GM18526 (cell line): ENCODE data around the gene LOXHD1.

Experiments used
- POLR2A ChIP-seq: IDR thresholded peaks from 3 replicates; pipeline ENCODE4 v1.6.1; 2011; ENCODE audit not compliant: insufficient read length; ENCODE audit errors: extremely low read depth

The LOXHD1 gene

DNA sequence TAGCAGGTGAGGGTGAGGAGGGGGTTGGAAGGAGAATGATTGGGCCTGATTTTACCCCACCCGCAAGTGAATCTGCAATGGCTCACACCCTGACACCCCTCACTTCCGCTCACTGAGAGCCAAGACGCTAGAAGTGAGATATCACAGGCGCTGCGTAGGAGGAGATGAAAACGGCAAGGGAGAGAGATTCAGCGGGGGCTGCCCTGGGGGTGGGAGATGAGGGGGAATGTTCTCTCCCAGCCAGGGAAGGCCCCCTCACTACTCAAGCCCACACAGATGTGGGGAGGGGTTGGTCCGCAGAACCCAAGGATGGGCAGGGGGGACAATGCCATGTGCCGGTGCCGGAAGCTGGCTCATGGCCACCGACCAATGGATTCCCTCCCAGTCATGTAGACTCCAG, 32.9 kb downstream of the LOXHD1 start:
- TF ChIP-seq POLR2A: no peak

GRCh38 chr18:46623541-46623940, 33.5 kb downstream of the LOXHD1 start:
- no peak for TF ChIP-seq POLR2A

- no peak for TF ChIP-seq POLR2A
These were observed 34.0 kb downstream of the LOXHD1 start for GRCh38 chr18:46622999-46623398.

GRCh38 chr18:46622451-46622850, 34.6 kb downstream of the LOXHD1 start:
- TF ChIP-seq POLR2A: no peak

DNA sequence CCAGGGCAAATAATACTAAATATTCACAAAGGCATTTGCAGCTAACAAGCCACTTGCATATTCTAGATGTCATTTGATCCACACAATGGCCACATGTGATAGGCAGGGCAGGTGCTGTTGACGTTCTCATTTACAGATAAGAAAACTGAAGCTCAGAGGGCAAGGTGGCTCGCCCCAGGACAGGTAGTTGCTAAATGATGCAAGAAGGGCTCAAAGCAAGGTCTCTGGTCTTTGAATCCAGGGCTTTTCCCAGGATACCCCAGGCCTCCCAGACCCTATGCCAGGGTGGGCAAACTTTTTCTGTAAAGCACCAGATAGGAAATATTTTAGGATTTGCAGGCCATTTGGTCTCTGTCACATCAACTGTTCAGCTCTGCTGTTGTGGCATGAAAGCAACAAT, 35.1 kb downstream of the LOXHD1 start:
- no peak for TF ChIP-seq POLR2A

DNA sequence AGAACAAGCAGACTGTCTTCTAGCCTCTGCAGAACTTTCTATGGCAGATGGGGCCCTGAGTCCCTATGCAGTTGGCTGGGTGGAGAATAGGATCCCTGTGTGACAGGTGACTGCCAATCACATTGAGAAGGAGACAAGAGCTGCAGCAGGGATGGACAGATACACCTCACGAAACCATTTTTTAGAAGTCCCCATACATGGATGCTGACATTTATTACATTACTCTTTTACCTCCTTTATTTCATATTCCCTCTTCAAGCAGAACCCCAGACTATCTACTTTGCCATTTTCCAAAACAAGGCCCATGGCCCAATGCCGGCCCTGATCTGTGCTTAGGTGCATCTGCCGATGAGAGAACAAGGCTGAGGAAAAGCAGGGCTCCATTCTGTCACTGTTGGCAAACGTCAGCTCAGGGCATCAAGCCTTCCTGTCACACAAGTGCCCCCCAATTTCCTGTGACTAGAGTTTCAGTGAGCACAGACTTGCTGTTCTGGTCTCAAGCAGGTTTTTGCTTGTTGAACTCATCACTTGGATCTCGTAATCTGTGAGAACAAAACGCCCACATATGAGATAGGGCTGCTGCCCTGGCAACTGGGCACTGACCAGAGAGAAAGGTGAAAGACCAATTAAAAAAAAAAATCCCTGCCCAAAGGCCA, 35.8 kb downstream of the LOXHD1 start:
- TF ChIP-seq POLR2A: no peak

DNA sequence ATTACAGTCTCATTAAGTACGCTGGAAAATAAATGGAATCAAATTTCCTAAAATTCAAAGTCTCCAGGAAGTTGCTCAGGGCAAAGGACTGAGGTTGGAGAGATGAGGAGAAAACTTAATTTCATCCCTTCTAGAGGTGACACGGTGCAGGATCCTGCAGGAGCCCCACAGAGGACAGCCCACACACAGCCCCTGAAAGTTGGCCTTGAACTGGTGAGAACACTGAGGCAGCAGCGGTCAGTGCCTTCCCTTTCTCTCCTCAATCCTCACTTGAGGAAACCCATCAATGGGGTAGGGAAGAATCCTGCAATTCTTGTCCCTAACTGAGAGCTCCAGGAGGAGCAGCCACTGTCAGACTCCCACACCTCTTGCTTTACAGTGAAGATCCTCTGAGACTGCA, 37.5 kb downstream of the LOXHD1 start:
- TF ChIP-seq POLR2A: no peak

DNA sequence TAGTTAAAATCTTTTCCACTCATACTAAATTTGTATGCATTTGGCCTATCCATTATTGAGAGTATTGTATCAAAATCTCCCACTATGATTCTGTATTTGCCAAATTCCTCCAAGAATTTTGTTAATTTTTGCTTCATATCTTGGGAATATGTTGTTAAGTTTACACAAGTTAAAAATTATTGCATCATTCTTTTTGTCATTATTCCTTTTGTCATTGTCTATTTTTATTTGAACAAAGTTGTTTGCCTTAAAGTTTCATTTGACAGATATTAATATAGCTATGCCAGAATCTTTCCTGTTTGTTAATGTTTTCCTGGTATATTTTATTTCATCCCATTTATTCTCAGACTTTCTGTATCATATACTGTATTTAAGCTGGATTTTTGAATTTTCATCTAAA, 41.3 kb downstream of the LOXHD1 start:
- TF ChIP-seq POLR2A: no peak

DNA sequence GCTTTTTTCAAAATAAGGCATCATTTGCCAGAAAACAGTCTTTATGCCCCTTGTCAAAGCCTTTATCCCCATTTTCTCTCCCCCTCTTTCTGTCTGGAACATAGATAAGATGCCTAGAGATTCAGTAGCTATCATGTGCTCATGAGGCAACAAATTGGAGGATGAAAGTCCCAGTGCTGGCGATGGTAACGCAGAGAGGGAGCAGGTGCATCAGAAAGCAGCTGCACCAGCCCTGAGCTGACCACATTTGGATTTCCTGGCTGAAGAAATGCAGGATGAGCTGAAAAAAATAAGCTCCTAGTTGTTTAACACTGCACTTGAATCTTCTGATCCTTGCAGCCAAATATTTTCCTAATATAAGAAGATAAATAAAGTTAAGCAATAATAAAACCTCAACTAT, 48.0 kb downstream of the LOXHD1 start:
- no peak for TF ChIP-seq POLR2A

- no peak for TF ChIP-seq POLR2A
These were observed 49.1 kb downstream of the LOXHD1 start for GRCh38 chr18:46607926-46608325.

- no peak for TF ChIP-seq POLR2A
These were observed 55.7 kb downstream of the LOXHD1 start for GRCh38 chr18:46601141-46601805.

- TF ChIP-seq POLR2A: no peak
These were observed 60.9 kb downstream of the LOXHD1 start for GRCh38 chr18:46596119-46596518.

- no peak for TF ChIP-seq POLR2A
These were observed 65.1 kb downstream of the LOXHD1 start for GRCh38 chr18:46591783-46592391.

DNA sequence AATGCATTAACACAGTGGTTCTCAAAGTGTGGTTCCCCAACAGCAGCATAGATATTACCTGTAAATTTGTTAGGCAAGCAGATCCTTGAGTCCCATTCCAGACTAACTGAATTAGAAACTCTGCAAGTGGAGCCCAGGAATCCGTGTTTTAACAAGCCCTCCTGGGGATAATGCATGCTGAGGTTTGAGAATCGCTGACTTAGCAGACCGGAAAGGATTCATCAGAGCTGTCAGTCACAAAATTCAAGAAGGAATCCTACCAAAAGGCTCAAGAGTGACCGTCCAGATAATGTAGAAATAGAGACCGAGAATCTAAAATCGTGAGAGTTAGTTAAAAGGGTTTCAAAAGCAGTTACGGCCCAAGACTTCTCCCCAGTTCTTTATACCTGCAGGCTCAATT, 66.9 kb downstream of the LOXHD1 start:
- no peak for TF ChIP-seq POLR2A

- no peak for TF ChIP-seq POLR2A
These were observed 67.9 kb downstream of the LOXHD1 start for GRCh38 chr18:46588971-46589660.

DNA sequence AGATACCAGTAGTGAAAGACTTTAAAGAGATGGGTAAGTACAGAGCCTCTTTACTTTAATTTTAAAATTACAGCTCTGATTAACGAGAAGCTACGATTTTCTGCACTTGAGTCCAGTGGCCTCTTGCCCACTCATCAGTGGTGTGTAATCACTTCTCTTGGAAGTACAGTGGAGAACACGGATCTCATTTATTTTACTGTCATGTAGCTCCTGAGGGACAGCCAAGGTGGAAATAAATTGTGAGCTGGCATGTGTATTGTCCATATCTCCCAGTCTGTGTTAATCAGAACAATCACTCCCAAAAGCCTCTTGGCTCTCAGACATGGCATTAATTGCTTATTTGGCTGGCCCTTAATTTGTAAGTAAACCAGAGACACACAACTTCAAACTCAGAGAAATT, 69.4 kb downstream of the LOXHD1 start:
- TF ChIP-seq POLR2A: no peak
